Subcutaneous adipose tissue (tissue), 4 donors: ENCODE data around the gene C6orf136. TPM values are rescaled to one million over a fixed set of nuclear protein-coding genes. Genes with fewer than 3 reads are reported as not detected.

Experiments used
- total RNA-seq, 4 donors: library from RNA; depleted of rRNA; stranded (reverse); fragments of >200 nt; gene quantifications; one replicate each; pipeline ENCODE4 v1.1.0, GENCODE V29; 2016
- TF ChIP-seq, protein P1 (sequence below): fragments of 450-650 bp; IDR thresholded peaks from one replicate; pipeline ENCODE4 v1.5.1; 2016; ENCODE audit warnings: low read depth, mild to moderate bottlenecking, control low read depth, antibody characterized with exemption, moderate library complexity

Gene C6orf136
- total RNA-seq, 4 donors from 2014 or later = 3.7 to 9.4 (median 8.9) TPM

DNA sequence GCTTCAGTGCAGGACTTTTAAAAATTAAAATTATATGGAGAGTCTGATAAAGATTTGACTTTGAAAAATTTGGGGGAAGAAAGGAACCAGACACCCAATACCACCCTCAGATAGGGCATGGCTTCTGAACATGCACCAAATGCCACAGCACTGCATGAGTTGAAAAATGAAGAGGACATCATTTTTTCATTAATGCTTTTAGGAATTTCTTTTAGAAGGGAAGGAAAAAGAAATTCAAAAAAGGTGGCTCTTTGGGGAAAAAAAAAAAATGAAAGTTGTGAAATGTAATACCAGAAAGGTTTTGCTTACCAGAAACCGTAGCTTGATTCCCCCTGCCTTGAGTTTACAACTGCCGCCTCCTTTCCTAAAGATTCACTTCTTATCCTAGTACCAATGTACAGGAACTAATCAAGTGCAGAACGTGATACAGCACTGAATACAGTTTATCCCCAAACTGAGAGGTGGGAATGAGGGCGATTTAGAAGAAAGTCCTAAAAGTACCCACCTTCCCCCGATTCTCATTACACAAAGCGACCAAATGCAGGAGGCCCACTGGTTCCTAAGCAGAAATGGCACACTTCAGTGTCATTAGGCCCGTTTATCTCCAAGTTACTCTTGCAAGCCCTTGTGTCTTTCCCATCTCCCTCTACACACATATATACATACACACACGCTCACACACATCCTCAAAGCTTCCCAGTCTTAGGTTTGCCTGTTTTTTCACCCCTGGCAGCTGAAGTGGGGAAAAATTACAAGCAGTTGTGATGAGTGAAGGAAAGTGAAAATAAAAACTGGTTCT lies 32.7 kb upstream of the C6orf136 start:
- TF ChIP-seq, protein P1, sequence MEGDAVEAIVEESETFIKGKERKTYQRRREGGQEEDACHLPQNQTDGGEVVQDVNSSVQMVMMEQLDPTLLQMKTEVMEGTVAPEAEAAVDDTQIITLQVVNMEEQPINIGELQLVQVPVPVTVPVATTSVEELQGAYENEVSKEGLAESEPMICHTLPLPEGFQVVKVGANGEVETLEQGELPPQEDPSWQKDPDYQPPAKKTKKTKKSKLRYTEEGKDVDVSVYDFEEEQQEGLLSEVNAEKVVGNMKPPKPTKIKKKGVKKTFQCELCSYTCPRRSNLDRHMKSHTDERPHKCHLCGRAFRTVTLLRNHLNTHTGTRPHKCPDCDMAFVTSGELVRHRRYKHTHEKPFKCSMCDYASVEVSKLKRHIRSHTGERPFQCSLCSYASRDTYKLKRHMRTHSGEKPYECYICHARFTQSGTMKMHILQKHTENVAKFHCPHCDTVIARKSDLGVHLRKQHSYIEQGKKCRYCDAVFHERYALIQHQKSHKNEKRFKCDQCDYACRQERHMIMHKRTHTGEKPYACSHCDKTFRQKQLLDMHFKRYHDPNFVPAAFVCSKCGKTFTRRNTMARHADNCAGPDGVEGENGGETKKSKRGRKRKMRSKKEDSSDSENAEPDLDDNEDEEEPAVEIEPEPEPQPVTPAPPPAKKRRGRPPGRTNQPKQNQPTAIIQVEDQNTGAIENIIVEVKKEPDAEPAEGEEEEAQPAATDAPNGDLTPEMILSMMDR = no peak

- TF ChIP-seq, protein P1 = no peak
These were observed 32.1 kb upstream of the C6orf136 start for GRCh38 chr6:30614843-30615218.

DNA sequence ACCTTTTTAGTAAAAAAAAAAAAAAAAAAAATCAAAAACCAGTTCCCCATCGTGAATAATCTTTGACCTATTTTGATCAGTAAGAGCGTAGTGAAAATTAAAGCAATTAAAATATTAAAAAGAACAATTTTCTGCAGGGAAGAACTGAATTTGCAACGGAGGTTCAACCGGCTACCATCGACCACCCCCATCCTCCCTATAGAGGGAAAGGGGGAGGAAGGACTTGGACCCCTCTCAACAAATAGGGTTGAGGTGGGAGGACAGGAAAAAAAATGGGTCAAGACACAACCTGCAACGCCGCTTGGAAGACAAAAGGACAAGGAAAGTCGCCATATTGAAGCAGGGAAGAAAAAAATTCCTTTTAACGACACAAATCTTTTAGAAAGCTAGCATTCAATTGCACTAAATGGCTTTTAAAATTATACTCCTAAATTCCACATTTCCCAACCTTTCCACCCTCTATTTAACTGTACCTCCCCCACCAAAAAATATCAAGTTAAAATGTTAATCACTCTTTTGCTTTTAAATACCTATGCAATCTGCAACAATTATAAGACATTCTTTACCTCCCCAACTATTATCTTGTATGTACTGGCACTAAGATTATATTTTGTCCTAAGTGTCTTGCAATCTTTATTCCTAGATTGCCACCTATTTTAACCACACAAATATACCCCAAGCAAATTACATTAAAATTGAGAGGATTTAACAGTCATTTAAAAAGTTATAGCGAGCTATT lies 31.5 kb upstream of the C6orf136 start:
- TF ChIP-seq, protein P1 = no peak

GRCh38 chr6:30615958-30616810 lies 30.7 kb upstream of the C6orf136 start:
- TF ChIP-seq, protein P1 = no peak

DNA sequence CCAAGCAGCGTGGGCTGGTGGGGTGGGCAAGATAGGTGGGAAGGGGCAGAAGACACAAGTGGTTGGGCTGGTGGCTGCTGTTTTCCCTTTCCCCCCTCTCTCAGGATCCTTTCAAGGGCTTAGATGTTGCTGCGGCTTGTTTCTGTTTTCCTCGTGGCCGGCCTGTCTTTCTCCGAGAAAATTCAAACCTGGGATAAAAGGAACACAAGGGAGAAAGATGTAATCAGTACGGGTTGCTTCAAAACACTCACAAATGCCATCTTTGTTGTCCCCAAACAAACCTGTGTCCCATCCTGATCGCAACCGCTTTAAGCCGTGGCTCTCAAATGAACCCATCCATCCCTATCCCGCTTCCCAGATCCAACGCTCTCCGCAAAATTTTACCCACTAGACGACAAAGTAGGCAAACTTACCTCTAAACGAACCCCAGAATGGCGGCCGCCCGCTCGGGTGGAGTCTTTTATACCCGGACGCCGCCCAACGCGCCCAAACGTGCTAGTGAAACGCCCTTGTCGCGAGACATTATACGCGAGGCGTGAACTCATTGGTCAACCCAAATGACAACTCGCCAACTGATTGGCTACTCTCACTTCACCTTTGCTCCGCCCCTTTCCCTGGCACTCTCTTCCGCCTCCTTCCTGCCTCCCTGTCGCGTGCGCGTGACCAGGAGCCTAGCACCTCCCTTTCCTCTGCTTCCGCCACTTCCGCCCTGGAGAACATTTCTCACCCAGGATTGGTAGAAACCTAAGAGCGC lies 29.9 kb upstream of the C6orf136 start, which contains the start of gene PPP1R10:
TSS of gene PPP1R10 (minus strand) at position 433 of the 754 bp plus-strand sequence. CDS start 7,299 bp downstream, outside the sequence.
- TF ChIP-seq, protein P1 = no peak

DNA sequence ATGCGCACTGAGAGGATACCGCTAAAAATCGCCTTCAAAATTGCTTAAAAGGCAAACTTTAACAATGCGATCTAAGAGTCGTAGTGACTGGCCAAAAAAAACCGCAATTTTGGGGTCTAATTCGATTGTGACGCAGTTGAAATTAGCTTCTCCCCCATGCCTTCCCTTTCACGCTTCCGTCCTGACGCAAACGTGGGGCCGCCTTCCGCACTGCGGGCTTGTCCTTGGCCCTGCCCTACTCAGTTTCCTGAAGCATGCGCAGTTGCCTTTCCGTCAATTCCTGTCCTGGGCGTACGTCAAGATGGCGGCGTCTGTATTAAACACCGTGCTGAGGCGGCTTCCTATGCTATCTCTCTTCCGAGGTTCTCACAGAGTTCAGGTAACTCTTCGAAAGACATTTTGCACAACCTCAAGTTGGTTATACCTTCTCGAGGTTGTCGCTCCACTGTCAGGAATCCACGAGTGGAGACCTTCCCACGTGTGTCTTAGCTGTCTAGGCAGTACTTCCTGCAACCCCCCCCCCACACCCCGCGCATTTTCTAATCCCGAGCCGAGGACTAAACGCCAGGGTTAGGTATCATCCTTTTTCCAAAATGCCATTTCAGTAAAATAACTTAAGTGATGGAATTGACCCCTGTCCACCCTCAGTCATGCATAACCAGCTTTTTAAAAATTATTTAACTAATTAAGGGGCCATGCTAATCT lies 29.2 kb upstream of the C6orf136 start, which contains the start of gene MRPS18B:
TSS of gene MRPS18B (plus strand) at position 276 of the 705 bp plus-strand sequence. CDS start at position 302, 26 bp downstream.
- TF ChIP-seq, protein P1 = no peak
